ENCODE measurements around the gene OSTM1. TPM values are rescaled to one million over a fixed set of nuclear protein-coding genes. Genes with fewer than 3 reads are reported as not detected.
A peak's percentile ranks its signal among the peaks of the same experiment; 100 is the strongest.

The OSTM1 gene
- total and polyA plus RNA-seq, 2 of the 13 experiments (the other 11 are each of a cell fraction or from before 2014, with no cell fraction given): 8.7 to 20.5 TPM

DNA sequence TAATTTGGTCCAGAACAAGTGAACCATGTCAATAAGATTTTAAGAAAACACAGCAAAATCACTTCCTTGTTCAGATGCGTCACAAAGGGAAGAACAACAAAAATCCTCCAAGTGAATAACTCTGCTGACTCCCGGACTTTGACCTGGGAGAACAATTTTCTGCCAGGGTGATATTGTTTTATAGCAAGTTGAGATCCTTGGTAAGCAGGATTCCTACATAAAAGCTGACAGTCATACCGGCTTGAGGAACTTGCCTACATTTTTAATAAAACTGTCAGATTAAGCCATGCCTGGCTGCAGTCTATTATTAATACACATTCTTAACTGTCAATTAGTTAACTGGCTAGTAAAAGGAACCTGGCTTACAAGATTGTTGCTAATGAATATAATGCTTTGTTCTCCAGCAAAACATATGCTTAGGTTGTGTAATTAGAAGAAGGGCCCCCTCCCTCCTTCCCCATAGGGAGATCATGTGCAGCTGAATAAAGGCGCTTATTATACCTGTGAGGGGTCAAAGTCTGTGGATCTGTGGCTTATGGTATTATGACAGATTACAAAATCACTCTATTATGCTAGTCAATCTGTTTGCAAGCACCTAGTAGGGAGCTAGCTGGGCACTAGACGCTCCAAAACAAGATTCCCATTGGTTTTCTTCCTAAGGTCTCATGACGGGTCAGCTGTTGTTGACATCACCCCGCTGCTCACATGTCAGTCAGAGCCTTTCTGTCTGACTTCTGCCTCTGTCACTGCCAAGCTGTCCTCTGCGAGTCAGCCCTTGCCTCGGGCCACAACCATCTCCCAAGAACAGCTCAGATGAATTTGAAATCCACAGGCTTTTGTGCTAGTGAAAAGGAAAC, 71.9 kb downstream of the OSTM1 start (continued):
- TF ChIP-seq ZBTB33 (CRISPR knock-in tag; IDR thresholded peaks at IDR 0.05) (no peak), RERE (CRISPR knock-in tag; IDR thresholded peaks at IDR 0.05; ENCODE audit: low read depth) (0 out of 2 replicates have a peak, but pooled peaks have one; percentile 23), SOX5 (CRISPR knock-in tag; IDR thresholded peaks at IDR 0.05; ENCODE audit: borderline replicate concordance) (peak; percentile 83; the same call in 1 of the 2 replicates), NR2F1 (CRISPR knock-in tag; IDR thresholded peaks at IDR 0.05) (peak in 1 of 2 experiments; percentile 36; a peak in 1 of 4 replicates), TEF (CRISPR knock-in tag; IDR thresholded peaks at IDR 0.05) (0 out of 2 replicates have a peak, but pooled peaks have one; percentile 47), CEBPB (IDR thresholded peaks at IDR 0.05; ENCODE audit: borderline replicate concordance, low read depth, low read length) (0 out of 2 replicates have a peak, but pooled peaks have one; percentile 9), FOXK2 (IDR thresholded peaks at IDR 0.05) (peak; percentile 72), MEIS2 (CRISPR knock-in tag; IDR thresholded peaks at IDR 0.05) (peak; percentile 71), ZNF644 (CRISPR knock-in tag; IDR thresholded peaks at IDR 0.05; ENCODE audit: low read depth) (0 out of 2 replicates have a peak, but pooled peaks have one; percentile 52), FOXK1 (CRISPR knock-in tag; IDR thresholded peaks at IDR 0.05; ENCODE audit: borderline replicate concordance, low read depth) (peak; percentile 80; the same call in 1 of the 2 replicates), ZNF772 (CRISPR knock-in tag; IDR thresholded peaks at IDR 0.05) (peak; percentile 39; the same call in 1 of the 2 replicates), GATAD2A (CRISPR knock-in tag; IDR thresholded peaks at IDR 0.05) (peak; percentile 70; the same call in 1 of the 2 replicates), ARNTL (CRISPR knock-in tag; IDR thresholded peaks at IDR 0.05) (0 out of 2 replicates have a peak, but pooled peaks have one; percentile 41)
- TF ChIP-seq, protein P1, sequence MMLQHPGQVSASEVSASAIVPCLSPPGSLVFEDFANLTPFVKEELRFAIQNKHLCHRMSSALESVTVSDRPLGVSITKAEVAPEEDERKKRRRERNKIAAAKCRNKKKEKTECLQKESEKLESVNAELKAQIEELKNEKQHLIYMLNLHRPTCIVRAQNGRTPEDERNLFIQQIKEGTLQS (CRISPR knock-in tag; IDR thresholded peaks at IDR 0.05): peak; percentile 84
- TF ChIP-seq, protein P2, sequence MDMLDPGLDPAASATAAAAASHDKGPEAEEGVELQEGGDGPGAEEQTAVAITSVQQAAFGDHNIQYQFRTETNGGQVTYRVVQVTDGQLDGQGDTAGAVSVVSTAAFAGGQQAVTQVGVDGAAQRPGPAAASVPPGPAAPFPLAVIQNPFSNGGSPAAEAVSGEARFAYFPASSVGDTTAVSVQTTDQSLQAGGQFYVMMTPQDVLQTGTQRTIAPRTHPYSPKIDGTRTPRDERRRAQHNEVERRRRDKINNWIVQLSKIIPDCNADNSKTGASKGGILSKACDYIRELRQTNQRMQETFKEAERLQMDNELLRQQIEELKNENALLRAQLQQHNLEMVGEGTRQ (IDR thresholded peaks at IDR 0.05; ENCODE audit: low read depth, low read length): peak; percentile 69
- TF ChIP-seq, protein P2 (CRISPR knock-in tag; IDR thresholded peaks at IDR 0.05; ENCODE audit: borderline replicate concordance): no peak; the same call in 1 of the 2 replicates
